HepG2 (cell line): ENCODE measurements around the gene BMI1. TPM values are rescaled to one million over a fixed set of nuclear protein-coding genes. Genes with fewer than 3 reads are reported as not detected.

Experiments
- ATAC-seq: fragments of 200-7000 bp; cut with Tn5 transposase; 3 replicates; pipeline ENCODE4 v1.9.1; 2020; ENCODE audit warnings: mild to moderate bottlenecking, moderate library complexity
- BruUV-seq: library from RNA; stranded (reverse); fragments of 400-500 nt; replicated peaks from 2 replicates; lab custom pipeline; 2021; lab: Mats Ljungman, UMichigan
- CTCF ChIA-PET: fragments of 300-600 bp; formaldehyde crosslinking; extraction: SDS; loops from one replicate; lab custom pipeline; 2021; ENCODE audit warnings: low total read pairs, inconsistent platforms, low intra/inter-chr PET ratio; lab: Yijun Ruan, JAX
- POLR2A ChIA-PET: fragments of 350-600 bp; sonication (Branson Sonifier 250); formaldehyde crosslinking; loops from one replicate; lab custom pipeline; 2020; ENCODE audit warnings: antibody characterized with exemption, inconsistent platforms; lab: Yijun Ruan, JAX
- DNase-seq: peaks from one replicate; pipeline ENCODE4 v3.0.0-alpha.2; 2015; ENCODE audit warnings: low spot score
- FAIRE-seq: peaks from 3 replicates; lab custom pipeline; 2011; peaks lifted over from hg19 to GRCh38; lab: Jason Lieb, UNC
- H2AFZ ChIP-seq: one replicate; pipeline ENCODE4 v1.6.1; 2011; ENCODE audit warnings: low read length, inconsistent platforms
- H3K27ac ChIP-seq: fragments of 300-600 bp; 3 replicates; pipeline ENCODE4 v1.8.0; 2011; ENCODE audit warnings: mixed run types, mild to moderate bottlenecking, mixed read lengths, low read length, inconsistent platforms; ENCODE audit not compliant: insufficient read depth; ENCODE audit errors: extremely low read length
- H3K27me3 ChIP-seq, 2 experiments: fragments of 200-600 bp in 1 of 2; 2 replicates in 1 of 2; 3 replicates in 1 of 2; pipeline versions ENCODE4 v1.6.0 to v1.8.0; 2011; ENCODE audit warnings: low read length in 2 of 2, mild to moderate bottlenecking in 2 of 2, moderate library complexity in 2 of 2, inconsistent platforms in 1 of 2; ENCODE audit not compliant: insufficient read depth in 2 of 2, control insufficient read depth in 1 of 2
- H3K36me3 ChIP-seq, 2 experiments: fragments of 200-600 bp in 1 of 2; replicated peaks in 1 of 2; 2 replicates in 1 of 2; 3 replicates in 1 of 2; pipeline versions ENCODE4 v1.5.1 to v1.8.0; 2011; ENCODE audit warnings: low read length in 2 of 2, inconsistent platforms in 1 of 2; ENCODE audit not compliant: insufficient read depth in 2 of 2, control insufficient read depth in 1 of 2
- H3K4me1 ChIP-seq: 2 replicates; pipeline ENCODE4 v1.5.1; 2012; ENCODE audit warnings: low read length, inconsistent platforms; ENCODE audit not compliant: insufficient read depth
- H3K4me2 ChIP-seq: 2 replicates; pipeline ENCODE4 v1.6.0; 2011; ENCODE audit warnings: low read depth, low read length, inconsistent platforms
- H3K4me3 ChIP-seq, 3 experiments: fragments of 200-600 bp in 1 of 3; sonication (generic), shearing (Covaris generic) in 1 of 3; replicated peaks in 1 of 3; 2 replicates each; pipeline ENCODE4 v1.5.1; 2011 to 2016; ENCODE audit warnings: low read length in 3 of 3, inconsistent platforms in 2 of 3, low read depth in 2 of 3, mild to moderate bottlenecking in 2 of 3, control low read depth in 1 of 3, mixed read lengths in 1 of 3; ENCODE audit not compliant: insufficient read depth in 1 of 3
- H3K79me2 ChIP-seq: one replicate; pipeline ENCODE4 v1.6.1; 2011; ENCODE audit warnings: low read length, inconsistent platforms; ENCODE audit not compliant: insufficient read depth
- H3K9ac ChIP-seq: 2 replicates; pipeline ENCODE4 v1.6.0; 2011; ENCODE audit warnings: mild to moderate bottlenecking, low read depth, low read length, inconsistent platforms; ENCODE audit not compliant: insufficient read depth
- H3K9me3 ChIP-seq: 2 replicates; pipeline ENCODE4 v1.5.1; 2012; ENCODE audit warnings: mild to moderate bottlenecking, low read length
- H4K20me1 ChIP-seq: 2 replicates; pipeline ENCODE4 v1.6.0; 2011; ENCODE audit warnings: inconsistent platforms, mild to moderate bottlenecking, low read length, moderate library complexity; ENCODE audit not compliant: insufficient read depth
- AFF4 ChIP-seq: sonication (generic); formaldehyde crosslinking; IDR thresholded peaks from 2 replicates; pipeline ENCODE4 v1.4.0; 2020; ENCODE audit warnings: missing genetic modification reagents
- AKNA ChIP-seq: sonication (generic); formaldehyde crosslinking; IDR thresholded peaks from 2 replicates; pipeline ENCODE4 v1.4.0; 2020; ENCODE audit warnings: missing genetic modification reagents, borderline replicate concordance
- FLYWCH1 ChIP-seq: sonication (generic); formaldehyde crosslinking; IDR thresholded peaks from 2 replicates; pipeline ENCODE4 v1.8.1; 2023; ENCODE audit warnings: mild to moderate bottlenecking, missing genetic modification reagents
- KMT2B ChIP-seq: IDR thresholded peaks from 2 replicates; pipeline ENCODE4 v1.6.1; 2016; ENCODE audit warnings: missing genetic modification reagents, missing compliant biosample characterization
- NFATC3 ChIP-seq: sonication (generic); formaldehyde crosslinking; IDR thresholded peaks from 2 replicates; pipeline ENCODE4 v1.5.1; 2020; ENCODE audit warnings: mild to moderate bottlenecking, missing genetic modification reagents
- TCF7 ChIP-seq: sonication (generic); IDR thresholded peaks from 2 replicates; pipeline ENCODE4 v1.6.1; 2016; ENCODE audit warnings: antibody characterized with exemption, low read depth
- ZNF775 ChIP-seq: sonication (generic); formaldehyde crosslinking; IDR thresholded peaks from 2 replicates; pipeline ENCODE4 v1.4.0; 2020; ENCODE audit warnings: missing genetic modification reagents, mild to moderate bottlenecking, moderate library complexity, borderline replicate concordance
- WGBS: methylation state at CpG from one replicate; pipeline ENCODE4 v1.1.6; 2017; ENCODE audit warnings: low lambda C conversion rate; 5-methylcytosine and 5-hydroxymethylcytosine counted together
- in situ Hi-C: cut with HindIII; loops from 2 replicates; pipeline ENCODE4 v1.10.0; 2017; ENCODE audit warnings: low pct_unique_long_range_greater_than_20kb; ENCODE audit not compliant: extremely low pct_ligation_motif_present
- intact Hi-C: fragments of 100-400 bp; cut with micrococcal nuclease; formaldehyde crosslinking; loops from one replicate; pipeline ENCODE4 v1.10.0; 2022; ENCODE audit not compliant: unreplicated experiment
- polyA plus RNA-seq, 8 experiments: library from polyadenylated mRNA; depleted of rRNA in 3 of 8; stranded (reverse) in 7 of 8; unstranded in 1 of 8; fragments of >200 nt; fragmentation: Illumina TruSeq in 4 of 8; extraction: Trizol in 4 of 8; gene quantifications; 2 replicates each; pipeline versions ENCODE4 v1.2.1 to v1.2.3, GENCODE V29; 2011 to 2016; ENCODE audit warnings: low read depth in 4 of 8, missing spikeins in 1 of 8, mixed read lengths in 1 of 8; ENCODE audit not compliant: insufficient read depth in 1 of 8
- total RNA-seq, 5 experiments: library from RNA; depleted of rRNA; stranded (reverse); fragments of >200 nt; fragmentation: Illumina TruSeq; extraction: Trizol; gene quantifications; 2 replicates each; pipeline ENCODE4 v1.2.3, GENCODE V29; 2016; ENCODE audit warnings: low read depth in 1 of 5
- TF ChIP-seq, protein P1 (sequence below): sonication (generic); formaldehyde crosslinking; IDR thresholded peaks from 2 replicates; pipeline ENCODE4 v1.5.0; 2020; ENCODE audit warnings: mild to moderate bottlenecking, low read depth, missing genetic modification reagents, borderline replicate concordance
- TF ChIP-seq, protein P2 (sequence below): sonication (generic); formaldehyde crosslinking; IDR thresholded peaks from 2 replicates; pipeline ENCODE4 v1.5.1; 2020; ENCODE audit warnings: mild to moderate bottlenecking, missing genetic modification reagents, borderline replicate concordance

The BMI1 gene
- total and polyA plus RNA-seq, 2 of the 13 experiments (the other 11 are each of a cell fraction or from before 2014, with no cell fraction given): 30.5 to 44.0 TPM

- ATAC-seq (no peak), DNase-seq (no peak), FAIRE-seq (no peak)
- no peaks in the 10 kb centered on the region for H3K36me3 ChIP-seq
- H3K27me3 ChIP-seq: peaks cover 0 to 20% of the 10 kb centered on the region in 2 experiments; a peak in 3 of 5 replicates
- intact Hi-C loops: loop anchor here (5.0 kb wide), 1 partner anchor 119 kb away; no protein-coding TSS in a partner anchor
- 96% methylated on average over 3 of the region's 3 CpGs for WGBS
- H2AFZ ChIP-seq: no peak overlapping the region
- no peak overlapping the region for H3K27ac ChIP-seq
- H3K4me3 ChIP-seq: no peak overlapping the region
- H3K4me2 ChIP-seq: no peak overlapping the region
- no peaks in the 10 kb centered on the region for H3K9me3 ChIP-seq
- peaks cover 51% of the 10 kb centered on the region for H3K4me1 ChIP-seq
- POLR2A ChIA-PET: no interaction called here
- BruUV-seq: no TSS peak
- in situ Hi-C loops: loop anchor here (10.0 to 25.0 kb wide), 3 partner anchors 314 to 806 kb away; partner anchors contain the start of genes DNAJC1 and PIP4K2A
- H3K79me2 ChIP-seq: peaks cover 28% of the 10 kb centered on the region
- CTCF ChIA-PET: no interaction called here
- H3K9ac ChIP-seq: no peak overlapping the region
- H4K20me1 ChIP-seq: peaks cover 17% of the 10 kb centered on the region
- TF ChIP-seq KMT2B (CRISPR knock-in tag): no peak
- TF ChIP-seq NFATC3 (CRISPR knock-in tag): no peak
- TF ChIP-seq TCF7: no peak
- TF ChIP-seq AFF4: no peak
- TF ChIP-seq, protein P1, sequence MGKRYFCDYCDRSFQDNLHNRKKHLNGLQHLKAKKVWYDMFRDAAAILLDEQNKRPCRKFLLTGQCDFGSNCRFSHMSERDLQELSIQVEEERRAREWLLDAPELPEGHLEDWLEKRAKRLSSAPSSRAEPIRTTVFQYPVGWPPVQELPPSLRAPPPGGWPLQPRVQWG (CRISPR knock-in tag): no peak
- no peak for TF ChIP-seq ZNF775 (CRISPR knock-in tag)
- no peak for TF ChIP-seq AKNA (CRISPR knock-in tag)
- no peak for TF ChIP-seq FLYWCH1 (CRISPR knock-in tag)
- TF ChIP-seq, protein P2, sequence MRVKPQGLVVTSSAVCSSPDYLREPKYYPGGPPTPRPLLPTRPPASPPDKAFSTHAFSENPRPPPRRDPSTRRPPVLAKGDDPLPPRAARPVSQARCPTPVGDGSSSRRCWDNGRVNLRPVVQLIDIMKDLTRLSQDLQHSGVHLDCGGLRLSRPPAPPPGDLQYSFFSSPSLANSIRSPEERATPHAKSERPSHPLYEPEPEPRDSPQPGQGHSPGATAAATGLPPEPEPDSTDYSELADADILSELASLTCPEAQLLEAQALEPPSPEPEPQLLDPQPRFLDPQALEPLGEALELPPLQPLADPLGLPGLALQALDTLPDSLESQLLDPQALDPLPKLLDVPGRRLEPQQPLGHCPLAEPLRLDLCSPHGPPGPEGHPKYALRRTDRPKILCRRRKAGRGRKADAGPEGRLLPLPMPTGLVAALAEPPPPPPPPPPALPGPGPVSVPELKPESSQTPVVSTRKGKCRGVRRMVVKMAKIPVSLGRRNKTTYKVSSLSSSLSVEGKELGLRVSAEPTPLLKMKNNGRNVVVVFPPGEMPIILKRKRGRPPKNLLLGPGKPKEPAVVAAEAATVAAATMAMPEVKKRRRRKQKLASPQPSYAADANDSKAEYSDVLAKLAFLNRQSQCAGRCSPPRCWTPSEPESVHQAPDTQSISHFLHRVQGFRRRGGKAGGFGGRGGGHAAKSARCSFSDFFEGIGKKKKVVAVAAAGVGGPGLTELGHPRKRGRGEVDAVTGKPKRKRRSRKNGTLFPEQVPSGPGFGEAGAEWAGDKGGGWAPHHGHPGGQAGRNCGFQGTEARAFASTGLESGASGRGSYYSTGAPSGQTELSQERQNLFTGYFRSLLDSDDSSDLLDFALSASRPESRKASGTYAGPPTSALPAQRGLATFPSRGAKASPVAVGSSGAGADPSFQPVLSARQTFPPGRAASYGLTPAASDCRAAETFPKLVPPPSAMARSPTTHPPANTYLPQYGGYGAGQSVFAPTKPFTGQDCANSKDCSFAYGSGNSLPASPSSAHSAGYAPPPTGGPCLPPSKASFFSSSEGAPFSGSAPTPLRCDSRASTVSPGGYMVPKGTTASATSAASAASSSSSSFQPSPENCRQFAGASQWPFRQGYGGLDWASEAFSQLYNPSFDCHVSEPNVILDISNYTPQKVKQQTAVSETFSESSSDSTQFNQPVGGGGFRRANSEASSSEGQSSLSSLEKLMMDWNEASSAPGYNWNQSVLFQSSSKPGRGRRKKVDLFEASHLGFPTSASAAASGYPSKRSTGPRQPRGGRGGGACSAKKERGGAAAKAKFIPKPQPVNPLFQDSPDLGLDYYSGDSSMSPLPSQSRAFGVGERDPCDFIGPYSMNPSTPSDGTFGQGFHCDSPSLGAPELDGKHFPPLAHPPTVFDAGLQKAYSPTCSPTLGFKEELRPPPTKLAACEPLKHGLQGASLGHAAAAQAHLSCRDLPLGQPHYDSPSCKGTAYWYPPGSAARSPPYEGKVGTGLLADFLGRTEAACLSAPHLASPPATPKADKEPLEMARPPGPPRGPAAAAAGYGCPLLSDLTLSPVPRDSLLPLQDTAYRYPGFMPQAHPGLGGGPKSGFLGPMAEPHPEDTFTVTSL (CRISPR knock-in tag): no peak
These were observed 2.1 kb upstream of the BMI1 start for GRCh38 chr10:22318772-22319171.
